SK-N-SH (cell line): ENCODE data around the gene TLDC2. TPM values are rescaled to one million over a fixed set of nuclear protein-coding genes. Genes with fewer than 3 reads are reported as not detected.

Experiments
- CTCF ChIA-PET: fragments of 300-600, 350-600 bp; formaldehyde crosslinking; extraction: SDS; loops from one replicate; lab custom pipeline; 2021; lab: Yijun Ruan, JAX
- POLR2A ChIA-PET: fragments of 350-600 bp; sonication (Branson Sonifier 250); formaldehyde crosslinking; extraction: SDS; loops from one replicate; lab custom pipeline; 2020; ENCODE audit warnings: antibody characterized with exemption, inconsistent platforms; lab: Yijun Ruan, JAX
- DNase-seq: peaks from one replicate; pipeline ENCODE4 v3.0.0; 2012
- H2AFZ ChIP-seq: fragments of 200-600 bp; sonication (generic); 2 replicates; pipeline ENCODE4 v1.8.1; 2016; ENCODE audit warnings: antibody characterized with exemption, mild to moderate bottlenecking, low read depth
- H3F3A ChIP-seq: fragments of 200-600 bp; sonication (generic); replicated peaks from 2 replicates; pipeline ENCODE3; 2016; ENCODE audit warnings: antibody characterized with exemption, mild to moderate bottlenecking; ENCODE audit not compliant: insufficient read depth
- H3K27ac ChIP-seq, 2 experiments: fragments of 200-500 bp in 1 of 2; fragments of 200-600 bp in 1 of 2; sonication (Bioruptor generic) in 1 of 2; sonication (generic), shearing (Covaris generic) in 1 of 2; 2 replicates each; pipeline versions ENCODE4 v1.5.1 to v1.6.1; 2014 to 2016; ENCODE audit warnings: low read depth in 2 of 2, inconsistent platforms in 1 of 2, low read length in 1 of 2, mild to moderate bottlenecking in 1 of 2, mixed read lengths in 1 of 2
- H3K27me3 ChIP-seq: fragments of 200-600 bp; sonication (generic), shearing (Covaris generic); 2 replicates; pipeline ENCODE4 v1.6.1; 2016; ENCODE audit warnings: mixed run types; ENCODE audit not compliant: insufficient read depth
- H3K36me3 ChIP-seq, 2 experiments: fragments of 200-500 bp in 1 of 2; fragments of 200-600 bp in 1 of 2; sonication (Bioruptor generic) in 1 of 2; sonication (generic) in 1 of 2; replicated peaks in 1 of 2; 2 replicates each; pipeline versions ENCODE3 to v1.5.1; 2014 to 2016; ENCODE audit warnings: low read length in 1 of 2, mild to moderate bottlenecking in 1 of 2; ENCODE audit not compliant: insufficient read depth in 2 of 2, control insufficient read depth in 1 of 2
- H3K4me1 ChIP-seq, 2 experiments: fragments of 200-500 bp in 1 of 2; fragments of 200-600 bp in 1 of 2; sonication (Bioruptor generic) in 1 of 2; sonication (generic), shearing (Covaris generic) in 1 of 2; 2 replicates each; pipeline versions ENCODE4 v1.5.1 to v1.6.1; 2014 to 2016; ENCODE audit warnings: low read depth in 1 of 2, low read length in 1 of 2, mixed run types in 1 of 2; ENCODE audit not compliant: insufficient read depth in 2 of 2, control insufficient read depth in 1 of 2
- H3K4me2 ChIP-seq: fragments of 200-600 bp; sonication (generic), shearing (Covaris generic); 2 replicates; pipeline ENCODE4 v1.6.1; 2017; ENCODE audit warnings: mixed run types
- H3K4me3 ChIP-seq, 2 experiments: fragments of 200-500 bp in 1 of 2; fragments of 200-600 bp in 1 of 2; sonication (Bioruptor generic) in 1 of 2; sonication (generic), shearing (Covaris generic) in 1 of 2; 2 replicates each; pipeline versions ENCODE4 v1.5.1 to v1.8.1; 2014 to 2016; ENCODE audit warnings: low read depth in 2 of 2, inconsistent platforms in 1 of 2, low read length in 1 of 2, mild to moderate bottlenecking in 1 of 2, mixed read lengths in 1 of 2, moderate library complexity in 1 of 2
- H3K79me2 ChIP-seq: fragments of 200-600 bp; sonication (generic); 2 replicates; pipeline ENCODE4 v1.8.1; 2017; ENCODE audit warnings: mild to moderate bottlenecking; ENCODE audit not compliant: insufficient read depth
- H3K9ac ChIP-seq: fragments of 200-600 bp; sonication (generic); 2 replicates; pipeline ENCODE4 v1.6.1; 2017; ENCODE audit warnings: mixed run types
- H3K9me2 ChIP-seq: fragments of 200-600 bp; sonication (generic); 2 replicates; pipeline ENCODE4 v1.6.1; 2017; ENCODE audit warnings: mixed run types
- H3K9me3 ChIP-seq: fragments of 200-600 bp; sonication (generic); 2 replicates; pipeline ENCODE4 v1.6.1; 2017; ENCODE audit warnings: mixed run types, mild to moderate bottlenecking, moderate library complexity
- H4K20me1 ChIP-seq: fragments of 200-600 bp; sonication (generic); 2 replicates; pipeline ENCODE4 v1.6.1; 2017; ENCODE audit warnings: mild to moderate bottlenecking, mixed run types; ENCODE audit not compliant: insufficient read depth
- CHD2 ChIP-seq: fragments of 150-350 bp; IDR thresholded peaks from 2 replicates; pipeline ENCODE4 v1.6.1; 2018; ENCODE audit warnings: low read length; ENCODE audit not compliant: partially characterized antibody
- EP300 ChIP-seq, 2 experiments: IDR thresholded peaks; 2 replicates each; pipeline versions ENCODE4 v1.4.0 to v1.6.1; 2012; ENCODE audit warnings: borderline replicate concordance in 1 of 2, low read depth in 1 of 2, low read length in 1 of 2
- EZH2phosphoT487 ChIP-seq: fragments of 200-600 bp; sonication (generic); IDR thresholded peaks from 2 replicates; pipeline ENCODE4 v1.6.1; 2017; ENCODE audit warnings: low read depth, mixed run types, mild to moderate bottlenecking, antibody characterized with exemption, moderate library complexity, borderline replicate concordance
- FOSL2 ChIP-seq: IDR thresholded peaks from 2 replicates; pipeline ENCODE4 v1.4.0; 2012; ENCODE audit warnings: low read depth, mild to moderate bottlenecking, moderate library complexity, borderline replicate concordance
- FOXM1 ChIP-seq: IDR thresholded peaks from 2 replicates; pipeline ENCODE4 v1.4.0; 2012; ENCODE audit warnings: low read depth, mild to moderate bottlenecking
- GABPA ChIP-seq: IDR thresholded peaks from 2 replicates; pipeline ENCODE4 v1.4.0; 2012; ENCODE audit warnings: low read depth, mild to moderate bottlenecking
- GATA2 ChIP-seq: sonication (generic); formaldehyde crosslinking; IDR thresholded peaks from 2 replicates; pipeline ENCODE4 v1.5.0; 2020; ENCODE audit warnings: mild to moderate bottlenecking, missing genetic modification reagents
- IRF3 ChIP-seq: fragments of 150-350 bp; IDR thresholded peaks from 2 replicates; pipeline ENCODE4 v1.6.1; 2016; ENCODE audit warnings: mild to moderate bottlenecking, low read depth, low read length
- MAX ChIP-seq: IDR thresholded peaks from 2 replicates; pipeline ENCODE4 v1.4.0; 2012; ENCODE audit warnings: low read depth
- MXI1 ChIP-seq: IDR thresholded peaks from 2 replicates; pipeline ENCODE4 v1.6.1; 2012; ENCODE audit warnings: mild to moderate bottlenecking, low read depth, low read length, improper control_type of control experiment
- NRF1 ChIP-seq: IDR thresholded peaks from 2 replicates; pipeline ENCODE4 v1.6.1; 2012; ENCODE audit warnings: low read depth, mild to moderate bottlenecking, low read length
- RCOR1 ChIP-seq: fragments of 150-350 bp; IDR thresholded peaks from 2 replicates; pipeline ENCODE4 v1.6.1; 2017; ENCODE audit warnings: antibody characterized with exemption, low read length
- REST ChIP-seq: IDR thresholded peaks from 2 replicates; pipeline ENCODE4 v1.6.1; 2012; ENCODE audit warnings: mild to moderate bottlenecking, low read depth, low read length, moderate library complexity
- RFX5 ChIP-seq: IDR thresholded peaks from 2 replicates; pipeline ENCODE4 v1.6.1; 2012; ENCODE audit warnings: mild to moderate bottlenecking, improper control_type of control experiment, low read length
- RXRA ChIP-seq: IDR thresholded peaks from 2 replicates; pipeline ENCODE4 v1.4.0; 2012; ENCODE audit warnings: low read depth, mild to moderate bottlenecking, borderline replicate concordance
- TCF12 ChIP-seq: IDR thresholded peaks from 2 replicates; pipeline ENCODE4 v1.4.0; 2012
- TEAD4 ChIP-seq: IDR thresholded peaks from 2 replicates; pipeline ENCODE4 v1.4.0; 2012; ENCODE audit warnings: mild to moderate bottlenecking, borderline replicate concordance; ENCODE audit not compliant: insufficient read depth
- USF2 ChIP-seq: fragments of 150-350 bp; IDR thresholded peaks from 2 replicates; pipeline ENCODE4 v1.6.1; 2017; ENCODE audit warnings: antibody characterized with exemption, low read length, low read depth, borderline replicate concordance
- YY1 ChIP-seq: IDR thresholded peaks from 2 replicates; pipeline ENCODE4 v1.4.0; 2012; ENCODE audit warnings: low read depth, mild to moderate bottlenecking
- WGBS: methylation state at CpG from one replicate; pipeline ENCODE4 v1.1.6; 2017; ENCODE audit warnings: low lambda C conversion rate; 5-methylcytosine and 5-hydroxymethylcytosine counted together
- polyA plus RNA-seq, 3 experiments: library from polyadenylated mRNA; depleted of rRNA; stranded (reverse); fragments of >200 nt; gene quantifications; 2 replicates each; pipeline ENCODE4 v1.2.3, GENCODE V29; 2012

TLDC2 gene
- polyA plus RNA-seq, 1 of the 3 experiments (the other 2 are of a cell fraction), result 0.02 TPM

GRCh38 chr20:36916199-36916598 is 40.3 kb downstream of the TLDC2 start:
- Histone ChIP-seq H3K4me3 (no peak overlapping the region), H3K9ac (no peak overlapping the region), H4K20me1 (no peaks in the 10 kb centered on the region), H3K79me2 (no peaks in the 10 kb centered on the region), H3K4me2 (no peak overlapping the region), H3K27me3 (no peaks in the 10 kb centered on the region), H3K36me3 (no peaks in the 10 kb centered on the region), H3K27ac (no peak overlapping the region), H3K9me3 (no peaks in the 10 kb centered on the region), H3F3A (peaks cover 16% of the 10 kb centered on the region), H3K4me1 (no peaks in the 10 kb centered on the region), H3K9me2 (no peaks in the 10 kb centered on the region), H2AFZ (no peak overlapping the region)
- POLR2A ChIA-PET, result no interaction called here
- TF ChIP-seq IRF3, result no peak
- no peak for TF ChIP-seq RCOR1
- TF ChIP-seq EZH2phosphoT487, result no peak
- no peak for TF ChIP-seq GABPA
- no peak for TF ChIP-seq RFX5
- TF ChIP-seq TCF12, result no peak
- no peak for TF ChIP-seq MXI1
- no peak for TF ChIP-seq FOSL2
- TF ChIP-seq REST, result no peak
- TF ChIP-seq RXRA, result no peak
- TF ChIP-seq CHD2, result no peak
- no peak for TF ChIP-seq FOXM1
- no peak for TF ChIP-seq GATA2 (CRISPR knock-in tag)
- TF ChIP-seq TEAD4, result no peak
- TF ChIP-seq YY1, result no peak
- TF ChIP-seq USF2, result no peak
- TF ChIP-seq MAX, result no peak
- TF ChIP-seq EP300 (IDR thresholded peaks at IDR 0.05; ENCODE audit: borderline replicate concordance in 1 of 2, low read depth in 1 of 2, low read length in 1 of 2), result no peak
- TF ChIP-seq NRF1, result no peak
- 94% methylated on average over 2 of the region's 2 CpGs for whole genome bisulfite sequencing
- no peak for DNase-seq
- CTCF ChIA-PET, result no interaction called here
